WI38 (cell line): Measurements from ENCODE around the gene PRND.

Source experiments
- H3K4me3 ChIP-seq: 2 replicates; pipeline ENCODE4 v1.5.1; 2011; ENCODE audit warnings: low read depth, mild to moderate bottlenecking, control low read depth, low read length
- CTCF ChIP-seq: IDR thresholded peaks from 2 replicates; pipeline ENCODE4 v1.5.1; 2012; ENCODE audit warnings: low read depth, mild to moderate bottlenecking, control low read depth, low read length

Gene PRND

GRCh38 chr20:4682682-4683081, 39.0 kb upstream of the PRND start:
- no peak for TF ChIP-seq CTCF

GRCh38 chr20:4683261-4683660, 38.4 kb upstream of the PRND start:
- TF ChIP-seq CTCF = no peak
- no peak overlapping the region for H3K4me3 ChIP-seq

More at GRCh38 chr20:4682682-4683081, 39.0 kb upstream of the PRND start:
- no peak overlapping the region for H3K4me3 ChIP-seq

GRCh38 chr20:4684837-4685413, 36.8 kb upstream of the PRND start:
- no peak overlapping the region for H3K4me3 ChIP-seq
- no peak for TF ChIP-seq CTCF

- no peak for TF ChIP-seq CTCF
- H3K4me3 ChIP-seq = peak overlapping the region; percentile 71
Observed at GRCh38 chr20:4685923-4686221, 35.8 kb upstream of the PRND start.

GRCh38 chr20:4688305-4688704, 33.4 kb upstream of the PRND start:
- TF ChIP-seq CTCF = no peak
- no peak overlapping the region for H3K4me3 ChIP-seq

GRCh38 chr20:4689220-4689619, 32.5 kb upstream of the PRND start:
- no peak for TF ChIP-seq CTCF
- H3K4me3 ChIP-seq = no peak overlapping the region

GRCh38 chr20:4691753-4692152, 30.0 kb upstream of the PRND start:
- H3K4me3 ChIP-seq = no peak overlapping the region
- TF ChIP-seq CTCF = no peak
